K562 (cell line): ENCODE results near the gene TXN2.

Source experiments
- BHLHE40 ChIP-seq: IDR thresholded peaks from 2 replicates; pipeline ENCODE4 v1.6.1; 2011; ENCODE audit warnings: low read length, improper control_type of control experiment
- CTCF ChIP-seq, 3 experiments: IDR thresholded peaks in 2 of 3; conservative IDR thresholded peaks in 1 of 3; 2 replicates each; pipeline ENCODE4 v1.5.1; 2011 to 2012; ENCODE audit warnings: low read length in 3 of 3, mild to moderate bottlenecking in 3 of 3, control low read depth in 2 of 3, improper control_type of control experiment in 1 of 3, inconsistent platforms in 1 of 3, low read depth in 1 of 3, mixed read lengths in 1 of 3, moderate library complexity in 1 of 3; ENCODE audit not compliant: insufficient read depth in 2 of 3
- E2F6 ChIP-seq, 2 experiments: IDR thresholded peaks; 2 replicates each; pipeline ENCODE4 v1.6.1; 2011; ENCODE audit warnings: borderline replicate concordance in 1 of 2, control low read depth in 1 of 2, low read depth in 1 of 2, low read length in 1 of 2, mild to moderate bottlenecking in 1 of 2, mixed read lengths in 1 of 2, moderate library complexity in 1 of 2; ENCODE audit not compliant: insufficient read depth in 1 of 2, insufficient read length in 1 of 2, poor library complexity in 1 of 2, severe bottlenecking in 1 of 2; ENCODE audit errors: extremely low read depth in 1 of 2
- ETS1 ChIP-seq: conservative IDR thresholded peaks from 2 replicates; pipeline ENCODE4 v1.6.1; 2011; ENCODE audit warnings: low read depth, mild to moderate bottlenecking, low read length; ENCODE audit not compliant: control insufficient read depth
- FOXM1 ChIP-seq, 2 experiments: fragments of 450-650 bp in 1 of 2; sonication (generic) in 1 of 2; formaldehyde crosslinking in 1 of 2; IDR thresholded peaks; 2 replicates each; pipeline versions ENCODE4 v1.6.1 to v1.9.0; 2017 to 2022; ENCODE audit warnings: low read depth in 2 of 2, mild to moderate bottlenecking in 2 of 2, missing genetic modification reagents in 1 of 2, moderate library complexity in 1 of 2
- POLR2AphosphoS2 ChIP-seq: IDR thresholded peaks from 2 replicates; pipeline ENCODE4 v1.6.1; 2012; ENCODE audit warnings: low read length, improper control_type of control experiment
- SMARCE1 ChIP-seq: fragments of 450-650 bp; IDR thresholded peaks from 2 replicates; pipeline ENCODE4 v1.7.1; 2016; ENCODE audit warnings: mild to moderate bottlenecking
- USF2 ChIP-seq: sonication (generic); formaldehyde crosslinking; IDR thresholded peaks from 2 replicates; pipeline ENCODE4 v1.5.0; 2020; ENCODE audit warnings: missing genetic modification reagents
- ZBTB5 ChIP-seq: fragments of 450-650 bp; IDR thresholded peaks from 2 replicates; pipeline ENCODE4 v1.6.1; 2017; ENCODE audit warnings: antibody characterized with exemption
- ZKSCAN1 ChIP-seq: fragments of 150-350 bp; IDR thresholded peaks from 2 replicates; pipeline ENCODE4 v1.6.1; 2016; ENCODE audit warnings: low read depth, low read length
- ZNF175 ChIP-seq: fragments of 200-800 bp; sonication (Bioruptor generic); IDR thresholded peaks from 2 replicates; pipeline ENCODE4 v1.6.1; 2016; ENCODE audit warnings: low read depth, mild to moderate bottlenecking, missing genetic modification characterization, missing compliant biosample characterization
- ZSCAN29 ChIP-seq: fragments of 450-650 bp; IDR thresholded peaks from 2 replicates; pipeline ENCODE4 v1.6.1; 2017

- no peak for TF ChIP-seq CTCF (IDR thresholded peaks at IDR 0.05 in 2 of 3, conservative IDR thresholded peaks at IDR 0.05 in 1 of 3; ENCODE audit: insufficient read depth in 2 of 3, low read depth in 1 of 3, low read length in 3 of 3)
- TF ChIP-seq ETS1: no peak
- no peak for TF ChIP-seq ZKSCAN1
- TF ChIP-seq ZBTB5: no peak
- no peak for TF ChIP-seq POLR2AphosphoS2
- TF ChIP-seq FOXM1 (IDR thresholded peaks at IDR 0.05; ENCODE audit: low read depth): no peak
- TF ChIP-seq FOXM1 (CRISPR knock-in tag; IDR thresholded peaks at IDR 0.05; ENCODE audit: low read depth): no peak
- no peak for TF ChIP-seq BHLHE40
- no peak for TF ChIP-seq SMARCE1
- no peak for TF ChIP-seq ZSCAN29
- no peak for TF ChIP-seq E2F6 (IDR thresholded peaks at IDR 0.05; ENCODE audit: borderline replicate concordance in 1 of 2, extremely low read depth in 1 of 2, insufficient read depth in 1 of 2, insufficient read length in 1 of 2, low read depth in 1 of 2, low read length in 1 of 2, poor library complexity in 1 of 2, severe bottlenecking in 1 of 2)
- TF ChIP-seq ZNF175 (CRISPR knock-in tag): no peak
- TF ChIP-seq USF2 (CRISPR knock-in tag): no peak
These were observed 23.6 kb downstream of the TXN2 start for GRCh38 chr22:36457688-36458450.
